ENCODE measurements around the gene APRT. TPM values are rescaled to one million over a fixed set of nuclear protein-coding genes. Genes with fewer than 3 reads are reported as not detected.

APRT gene
- total and polyA plus RNA-seq, 9 of the 15 experiments (the other 6 are each of a cell fraction or from before 2014, with no cell fraction given), result 41.7 to 409 (median 146) TPM

DNA sequence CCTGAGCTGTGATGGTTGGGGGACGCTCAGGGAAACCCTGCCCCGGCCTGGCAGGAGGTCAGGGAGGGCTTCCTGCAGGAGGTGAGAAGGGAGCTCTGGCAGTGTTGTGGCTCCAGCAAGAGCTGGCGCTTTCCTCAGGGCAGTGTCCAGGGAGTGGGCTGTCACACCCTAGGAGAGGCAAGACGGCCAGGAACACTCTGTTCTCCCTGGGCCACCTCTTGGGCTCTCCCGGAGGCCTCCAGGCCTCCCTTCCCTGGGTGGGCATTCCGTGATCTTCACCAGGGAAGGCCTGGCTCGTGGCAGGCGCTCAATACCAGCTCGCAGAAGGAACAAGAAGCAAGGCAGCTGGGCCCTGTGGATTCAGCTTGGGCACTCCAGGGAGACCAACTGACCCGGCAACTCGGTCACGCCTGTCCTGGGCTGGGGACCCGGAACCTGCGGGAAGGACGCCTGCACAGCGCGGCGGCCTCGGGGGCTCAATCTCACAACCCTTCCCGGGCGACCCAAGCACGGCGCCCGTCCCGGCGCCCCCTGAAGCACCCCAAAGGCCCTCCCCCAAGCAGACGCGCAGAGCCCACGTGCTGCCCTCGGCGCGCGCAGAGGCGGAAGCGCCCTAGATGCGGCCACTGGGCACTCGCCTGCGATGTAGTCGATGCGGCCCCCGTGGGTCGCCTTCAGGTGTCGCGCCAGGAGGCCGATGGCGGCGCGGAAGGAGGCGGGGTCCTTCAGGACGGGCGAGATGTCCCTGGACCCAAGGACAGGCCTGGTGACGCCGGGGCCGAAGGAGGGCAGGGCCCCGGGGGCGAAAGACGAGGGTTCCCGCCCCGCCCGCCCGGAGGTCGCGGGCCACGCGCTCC is 588 bp downstream of the APRT start (continued):
- TF ChIP-seq CXXC5 (CRISPR knock-in tag; IDR thresholded peaks at IDR 0.05) (peak; percentile 60), MEF2A (IDR thresholded peaks at IDR 0.05; ENCODE audit: control insufficient read depth, low read depth, low read length) (no peak), HMG20A (CRISPR knock-in tag; conservative IDR thresholded peaks at IDR 0.05) (no peak), E2F3 (CRISPR knock-in tag; IDR thresholded peaks at IDR 0.05) (no peak), PPARD (CRISPR knock-in tag; IDR thresholded peaks at IDR 0.05) (no peak), HMGN3 (IDR thresholded peaks at IDR 0.05; ENCODE audit: borderline replicate concordance, extremely low read depth, insufficient read length, low read depth, low read length) (peak; percentile 32), MXI1 (IDR thresholded peaks at IDR 0.05; ENCODE audit: low read depth, low read length) (peak; percentile 77; the same call in 1 of the 2 replicates), THRAP3 (IDR thresholded peaks at IDR 0.05; ENCODE audit: borderline replicate concordance) (no peak), TRIM24 (IDR thresholded peaks at IDR 0.05) (no peak), RBM39 (optimal IDR thresholded peaks at IDR 0.05; ENCODE audit: low read depth, low read length) (no peak), FOXP1 (CRISPR knock-in tag; IDR thresholded peaks at IDR 0.05) (peak; percentile 4; the same call in 1 of the 2 replicates), FUS (optimal IDR thresholded peaks at IDR 0.05; ENCODE audit: low read depth, low read length) (peak; percentile 76), STAT5A (IDR thresholded peaks at IDR 0.05; ENCODE audit: borderline replicate concordance, low read length) (no peak), NR2C1 (IDR thresholded peaks at IDR 0.05) (no peak), NR2C1 (tag; IDR thresholded peaks at IDR 0.05) (no peak), ZNF507 (tag; conservative IDR thresholded peaks at IDR 0.05) (no peak), ZNF699 (CRISPR knock-in tag; IDR thresholded peaks at IDR 0.05; ENCODE audit: insufficient replicate concordance) (no peak), CREBBP (IDR thresholded peaks at IDR 0.05; ENCODE audit: low read depth, low read length) (no peak), NR1H2 (CRISPR knock-in tag; IDR thresholded peaks at IDR 0.05) (peak; percentile 93; the same call in 1 of the 2 replicates), POLR2AphosphoS2 (IDR thresholded peaks at IDR 0.05; ENCODE audit: low read length) (no peak), ZNF217 (CRISPR knock-in tag; IDR thresholded peaks at IDR 0.05) (no peak), ZNF445 (CRISPR knock-in tag; IDR thresholded peaks at IDR 0.05; ENCODE audit: low read depth) (no peak), POLR2H (tag; IDR thresholded peaks at IDR 0.05; ENCODE audit: low read depth) (no peak; the same call in 1 of the 2 replicates), CEBPB (tag; IDR thresholded peaks at IDR 0.05) (no peak)
- TF ChIP-seq, protein P1, sequence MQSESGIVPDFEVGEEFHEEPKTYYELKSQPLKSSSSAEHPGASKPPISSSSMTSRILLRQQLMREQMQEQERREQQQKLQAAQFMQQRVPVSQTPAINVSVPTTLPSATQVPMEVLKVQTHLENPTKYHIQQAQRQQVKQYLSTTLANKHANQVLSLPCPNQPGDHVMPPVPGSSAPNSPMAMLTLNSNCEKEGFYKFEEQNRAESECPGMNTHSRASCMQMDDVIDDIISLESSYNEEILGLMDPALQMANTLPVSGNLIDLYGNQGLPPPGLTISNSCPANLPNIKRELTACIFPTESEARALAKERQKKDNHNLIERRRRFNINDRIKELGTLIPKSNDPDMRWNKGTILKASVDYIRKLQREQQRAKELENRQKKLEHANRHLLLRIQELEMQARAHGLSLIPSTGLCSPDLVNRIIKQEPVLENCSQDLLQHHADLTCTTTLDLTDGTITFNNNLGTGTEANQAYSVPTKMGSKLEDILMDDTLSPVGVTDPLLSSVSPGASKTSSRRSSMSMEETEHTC (IDR thresholded peaks at IDR 0.05), result peak; percentile 52; the same call in 1 of the 2 replicates
- TF ChIP-seq, protein P2, sequence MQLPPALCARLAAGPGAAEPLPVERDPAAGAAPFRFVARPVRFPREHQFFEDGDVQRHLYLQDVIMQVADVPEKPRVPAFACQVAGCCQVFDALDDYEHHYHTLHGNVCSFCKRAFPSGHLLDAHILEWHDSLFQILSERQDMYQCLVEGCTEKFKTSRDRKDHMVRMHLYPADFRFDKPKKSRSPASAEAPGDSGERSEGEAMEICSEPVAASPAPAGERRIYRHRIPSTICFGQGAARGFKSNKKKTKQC (CRISPR knock-in tag; IDR thresholded peaks at IDR 0.05), result peak; percentile 61; the same call in 1 of the 2 replicates
- TF ChIP-seq, protein P3, sequence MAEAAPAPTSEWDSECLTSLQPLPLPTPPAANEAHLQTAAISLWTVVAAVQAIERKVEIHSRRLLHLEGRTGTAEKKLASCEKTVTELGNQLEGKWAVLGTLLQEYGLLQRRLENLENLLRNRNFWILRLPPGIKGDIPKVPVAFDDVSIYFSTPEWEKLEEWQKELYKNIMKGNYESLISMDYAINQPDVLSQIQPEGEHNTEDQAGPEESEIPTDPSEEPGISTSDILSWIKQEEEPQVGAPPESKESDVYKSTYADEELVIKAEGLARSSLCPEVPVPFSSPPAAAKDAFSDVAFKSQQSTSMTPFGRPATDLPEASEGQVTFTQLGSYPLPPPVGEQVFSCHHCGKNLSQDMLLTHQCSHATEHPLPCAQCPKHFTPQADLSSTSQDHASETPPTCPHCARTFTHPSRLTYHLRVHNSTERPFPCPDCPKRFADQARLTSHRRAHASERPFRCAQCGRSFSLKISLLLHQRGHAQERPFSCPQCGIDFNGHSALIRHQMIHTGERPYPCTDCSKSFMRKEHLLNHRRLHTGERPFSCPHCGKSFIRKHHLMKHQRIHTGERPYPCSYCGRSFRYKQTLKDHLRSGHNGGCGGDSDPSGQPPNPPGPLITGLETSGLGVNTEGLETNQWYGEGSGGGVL (CRISPR knock-in tag; IDR thresholded peaks at IDR 0.05), result no peak
